Stimulated activated CD4-positive, alpha-beta T cell treated with anti-CD3 and anti-CD28 coated beads, Interleukin-4, amount 100 ng/mL, for 24 hours (primary cell): ENCODE measurements around the gene PNPLA2.

Experiments used
- DNase-seq: peaks from one replicate; pipeline ENCODE4 v3.0.0-alpha.2; 2020

PNPLA2 gene

DNA sequence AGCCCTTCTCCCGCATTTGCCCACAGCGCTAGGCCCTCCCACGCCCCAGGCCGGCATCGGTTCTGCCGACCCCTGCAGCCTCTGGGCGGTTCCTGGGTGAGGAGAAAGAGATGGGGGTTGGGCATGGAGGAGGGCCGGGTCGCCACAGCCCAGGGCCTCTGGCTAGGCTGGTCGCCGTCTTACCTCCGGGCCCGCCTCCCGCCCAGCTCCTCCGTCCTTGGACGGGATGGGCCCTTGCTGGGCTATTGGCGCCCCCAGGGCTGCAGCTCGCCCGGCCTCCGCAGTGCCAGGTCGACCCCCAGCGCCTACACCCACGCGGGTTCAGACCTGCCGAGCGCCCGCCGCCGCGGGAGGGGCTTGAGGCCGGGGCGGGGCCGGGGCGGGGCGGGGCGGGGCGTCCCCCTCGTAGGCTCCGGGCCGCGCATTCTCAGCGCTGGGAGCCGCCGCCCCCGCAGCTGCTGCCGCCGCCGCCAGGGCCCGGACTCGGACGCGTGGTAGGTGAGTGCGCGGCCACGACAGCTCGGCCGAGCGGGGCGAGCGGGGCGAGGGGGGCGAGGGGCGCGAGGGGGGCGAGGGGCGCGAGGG lies 13.9 kb downstream of the PNPLA2 start, which contains the start of gene CD151:
Gene CD151 (plus strand): TSS at position 424 of the 585 bp plus-strand sequence. CDS start 3,118 bp downstream, outside the sequence.
- DNase-seq: no peak

DNA sequence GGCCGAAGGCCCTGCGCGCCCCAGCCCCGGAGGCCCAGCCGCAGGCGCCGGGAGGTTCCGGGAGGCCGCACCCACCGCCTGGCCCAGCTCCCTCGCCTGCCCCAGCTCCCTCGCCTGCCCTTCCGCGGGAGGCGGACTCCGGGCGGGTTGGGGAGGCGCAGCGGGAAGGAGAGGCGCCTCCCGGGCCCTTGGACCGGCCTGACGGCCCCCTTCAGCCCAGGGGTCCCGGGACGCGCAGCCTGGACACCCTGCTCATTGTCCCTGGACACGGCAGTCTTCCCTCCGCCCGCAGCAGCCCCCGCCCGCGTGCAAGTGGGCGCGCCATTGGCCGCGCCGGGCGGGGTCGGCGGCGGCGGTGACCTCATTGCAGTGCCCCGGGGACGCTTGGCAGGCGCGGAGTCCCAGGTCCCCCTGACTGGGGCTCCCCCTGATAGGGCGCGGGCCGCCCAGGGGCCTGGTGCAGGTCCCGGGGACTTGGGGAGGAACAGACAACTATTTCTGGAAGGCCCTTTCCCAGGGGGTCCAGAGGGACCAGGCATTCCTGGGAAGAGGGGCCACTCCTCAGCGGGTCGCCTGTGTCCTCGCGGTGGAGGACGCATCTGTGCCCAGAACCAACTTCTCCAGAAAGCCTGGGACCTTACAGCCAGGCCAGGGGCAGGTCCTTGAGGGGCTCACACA lies 14.5 kb downstream of the PNPLA2 start:
- no peak for DNase-seq

DNA sequence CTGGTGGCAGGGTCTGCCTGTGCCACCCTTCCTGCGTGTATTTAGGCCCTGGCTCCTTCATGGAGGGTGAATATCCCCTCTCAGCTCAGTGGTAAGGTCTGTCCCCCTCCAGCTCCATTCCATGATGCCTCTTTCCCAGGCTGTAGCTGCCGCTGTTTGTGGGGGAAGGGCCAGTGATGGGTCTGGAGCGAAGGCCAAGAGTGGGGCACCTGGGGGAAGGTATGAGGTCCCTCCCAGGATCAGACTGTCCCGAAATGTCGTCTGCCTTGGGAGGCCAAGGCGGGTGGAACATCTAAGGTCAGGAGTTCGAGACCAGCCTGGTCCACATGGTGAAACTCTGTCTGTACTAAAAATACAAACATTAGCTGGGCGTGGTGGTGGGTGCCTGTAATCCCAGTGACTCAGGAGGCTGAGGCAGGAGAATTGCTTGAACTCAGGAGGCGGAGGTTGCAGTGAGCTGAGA lies 15.2 kb downstream of the PNPLA2 start:
- no peak for DNase-seq

DNA sequence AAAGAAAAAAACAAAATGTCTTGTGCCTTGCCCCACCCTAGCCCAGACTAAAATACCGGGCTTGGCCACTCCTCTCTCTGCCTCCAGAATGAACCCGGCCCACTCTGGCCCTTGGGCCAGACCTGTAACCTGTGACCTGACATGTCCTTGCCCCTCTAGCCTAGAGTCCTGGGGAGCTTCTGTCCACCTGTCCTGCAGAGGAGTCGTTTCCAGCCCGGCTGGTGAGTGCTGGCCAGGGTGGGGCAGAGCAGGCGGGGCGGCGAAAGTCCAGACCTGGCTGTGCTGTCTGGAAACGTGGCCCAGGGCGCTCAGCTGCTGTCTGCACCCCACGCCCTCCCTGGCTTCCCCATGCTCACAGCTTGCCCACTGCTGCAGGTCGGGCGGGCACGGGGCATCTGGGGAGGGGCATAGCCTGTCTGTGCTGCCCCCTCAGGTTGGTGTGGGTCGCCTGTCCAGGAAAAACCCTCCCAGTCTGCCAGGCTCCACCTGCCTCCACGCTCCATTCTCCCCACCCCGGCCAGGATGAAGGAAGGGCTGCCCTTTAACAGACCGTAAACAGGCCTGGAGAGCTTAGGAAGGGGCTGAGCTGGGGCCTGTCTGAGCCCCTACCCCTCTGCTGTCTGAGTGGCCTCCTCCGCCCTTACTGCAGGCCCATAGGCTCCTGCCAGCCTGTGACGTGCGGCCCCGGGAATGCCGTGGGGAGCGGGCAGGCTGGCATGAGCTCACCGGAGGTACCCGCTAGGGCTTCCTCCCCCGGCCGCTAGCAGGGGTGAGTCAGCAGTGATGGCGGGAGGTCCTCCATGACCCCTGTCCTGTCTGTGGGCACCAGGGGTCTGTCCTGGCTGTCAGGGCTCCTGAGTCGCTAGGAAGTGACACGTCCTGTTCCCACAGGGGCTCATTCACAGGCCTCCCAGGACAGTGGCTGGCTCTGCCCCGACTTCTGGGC lies 15.9 kb downstream of the PNPLA2 start:
- no peak for DNase-seq

DNA sequence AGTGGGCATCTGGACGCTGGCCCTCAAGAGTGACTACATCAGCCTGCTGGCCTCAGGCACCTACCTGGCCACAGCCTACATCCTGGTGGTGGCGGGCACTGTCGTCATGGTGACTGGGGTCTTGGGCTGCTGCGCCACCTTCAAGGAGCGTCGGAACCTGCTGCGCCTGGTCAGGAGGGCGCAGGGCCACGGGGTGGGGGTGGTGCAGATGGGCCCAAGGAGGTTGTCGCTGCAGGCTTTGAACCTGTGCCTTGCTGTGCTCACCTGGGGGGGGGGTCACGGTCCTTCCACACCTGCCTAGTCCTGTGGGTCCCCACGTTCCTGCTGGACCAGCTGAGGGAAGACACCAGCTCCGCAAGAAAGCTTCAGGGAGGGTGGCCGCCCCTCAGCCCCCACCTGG lies 17.6 kb downstream of the PNPLA2 start:
- DNase-seq: no peak

DNA sequence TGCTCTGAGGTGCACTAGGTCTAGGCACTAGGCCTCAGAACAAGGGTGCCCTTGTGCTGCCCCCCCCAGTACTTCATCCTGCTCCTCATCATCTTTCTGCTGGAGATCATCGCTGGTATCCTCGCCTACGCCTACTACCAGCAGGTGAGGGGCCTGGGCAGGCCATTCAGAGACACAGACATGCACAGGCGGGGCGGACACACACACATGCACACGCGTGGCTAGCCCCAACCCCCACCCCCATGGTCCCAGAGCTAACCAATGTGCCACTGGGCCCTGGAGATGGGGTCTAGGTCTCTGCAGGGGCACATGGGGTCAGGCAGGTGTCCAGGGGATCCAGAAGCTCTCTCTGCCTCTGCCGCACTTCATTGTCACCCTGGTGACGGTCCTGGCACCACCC lies 18.0 kb downstream of the PNPLA2 start:
- DNase-seq: no peak

DNA sequence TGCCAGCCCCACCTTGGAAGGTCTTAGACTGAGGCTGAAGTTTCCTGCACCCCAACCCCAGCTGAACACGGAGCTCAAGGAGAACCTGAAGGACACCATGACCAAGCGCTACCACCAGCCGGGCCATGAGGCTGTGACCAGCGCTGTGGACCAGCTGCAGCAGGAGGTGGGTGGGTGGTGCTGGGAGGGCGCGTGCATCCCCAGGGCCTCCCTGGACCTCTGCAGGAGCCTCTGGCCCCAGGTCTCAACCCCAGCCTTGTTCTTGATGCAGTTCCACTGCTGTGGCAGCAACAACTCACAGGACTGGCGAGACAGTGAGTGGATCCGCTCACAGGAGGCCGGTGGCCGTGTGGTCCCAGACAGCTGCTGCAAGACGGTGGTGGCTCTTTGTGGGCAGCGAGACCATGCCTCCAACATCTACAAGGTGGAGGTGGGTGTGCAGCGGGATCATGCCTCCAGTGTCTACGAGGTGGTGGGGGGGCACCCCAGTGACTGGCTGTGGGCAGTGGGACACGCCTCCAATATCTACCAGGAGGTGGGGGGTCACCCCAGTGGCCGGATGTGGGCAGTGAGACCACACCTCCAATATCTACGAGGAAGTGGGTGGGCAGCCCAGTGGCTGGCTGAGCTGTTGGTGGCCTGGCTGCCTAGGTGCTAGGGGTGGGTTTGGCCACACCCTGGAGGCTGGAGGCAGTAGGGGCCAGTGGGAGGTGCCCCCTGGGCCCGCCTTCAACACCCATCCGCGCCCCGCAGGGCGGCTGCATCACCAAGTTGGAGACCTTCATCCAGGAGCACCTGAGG lies 18.7 kb downstream of the PNPLA2 start:
- DNase-seq: no peak

DNA sequence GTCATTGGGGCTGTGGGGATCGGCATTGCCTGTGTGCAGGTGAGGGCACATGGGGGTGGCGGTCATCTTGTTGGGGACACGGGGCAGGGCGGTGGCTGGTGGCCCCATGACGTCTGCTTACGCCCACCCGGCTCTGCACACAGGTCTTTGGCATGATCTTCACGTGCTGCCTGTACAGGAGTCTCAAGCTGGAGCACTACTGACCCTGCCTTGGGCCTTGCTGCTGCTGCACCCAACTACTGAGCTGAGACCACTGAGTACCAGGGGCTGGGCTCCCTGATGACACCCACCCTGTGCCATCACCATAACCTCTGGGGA lies 19.2 kb downstream of the PNPLA2 start:
- no peak for DNase-seq

DNA sequence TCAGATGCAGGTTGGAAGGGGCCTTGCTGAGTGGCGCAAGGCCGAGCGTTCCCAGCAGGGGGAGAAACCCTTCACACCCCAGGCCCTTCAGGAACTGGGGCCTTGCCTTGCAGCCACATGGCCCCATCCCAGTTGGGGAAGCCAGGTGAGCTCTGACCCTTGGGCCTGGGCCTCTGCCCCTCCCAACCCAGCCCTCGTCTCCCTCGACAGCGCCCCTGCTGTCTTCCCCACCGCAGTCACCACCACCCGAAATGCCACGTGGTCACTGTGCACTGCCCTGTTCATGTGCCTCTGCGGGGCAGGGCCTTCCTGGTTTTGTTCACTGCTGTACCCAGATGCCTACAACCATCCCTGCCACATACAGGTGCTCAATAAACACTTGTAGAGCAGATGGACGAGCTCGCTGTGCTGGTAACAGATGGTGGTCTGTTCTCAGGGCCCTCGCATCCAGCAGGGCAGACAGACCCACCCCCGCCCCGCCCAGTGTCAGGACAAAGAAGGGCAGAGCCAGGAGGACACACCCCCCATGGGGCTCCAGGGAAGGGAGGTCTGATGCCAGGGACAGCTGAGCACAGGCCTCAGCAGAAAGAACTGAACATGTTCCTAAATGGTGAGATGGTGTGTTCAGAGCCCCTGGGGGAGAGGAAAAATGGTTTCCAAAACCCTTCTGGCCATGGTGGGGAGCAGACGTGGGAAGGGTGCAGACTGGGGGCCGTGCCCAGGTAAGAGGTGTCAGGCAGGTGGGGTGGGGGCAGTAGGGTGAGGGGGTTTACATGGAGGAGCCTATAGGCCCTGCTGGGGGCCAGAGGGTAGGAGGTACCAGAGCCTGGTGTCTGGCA lies 19.9 kb downstream of the PNPLA2 start:
- DNase-seq: no peak

DNA sequence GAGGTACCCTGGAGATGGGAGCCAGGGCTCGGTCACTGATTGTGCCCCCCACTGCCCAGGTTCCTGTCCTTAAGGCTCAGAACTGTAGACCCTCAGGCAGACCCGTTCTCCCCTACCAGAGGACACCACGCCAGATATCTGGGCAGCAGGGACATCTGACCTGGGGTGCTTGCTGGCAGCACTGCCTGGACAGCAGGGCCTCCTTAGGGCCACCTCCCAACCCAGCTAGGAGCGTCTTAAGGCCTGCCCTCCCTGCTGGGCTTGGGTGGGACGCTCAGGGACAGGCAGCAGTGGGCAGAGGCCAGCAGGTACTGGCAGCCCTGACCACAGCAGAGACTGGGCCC lies 20.5 kb downstream of the PNPLA2 start:
- no peak for DNase-seq

DNA sequence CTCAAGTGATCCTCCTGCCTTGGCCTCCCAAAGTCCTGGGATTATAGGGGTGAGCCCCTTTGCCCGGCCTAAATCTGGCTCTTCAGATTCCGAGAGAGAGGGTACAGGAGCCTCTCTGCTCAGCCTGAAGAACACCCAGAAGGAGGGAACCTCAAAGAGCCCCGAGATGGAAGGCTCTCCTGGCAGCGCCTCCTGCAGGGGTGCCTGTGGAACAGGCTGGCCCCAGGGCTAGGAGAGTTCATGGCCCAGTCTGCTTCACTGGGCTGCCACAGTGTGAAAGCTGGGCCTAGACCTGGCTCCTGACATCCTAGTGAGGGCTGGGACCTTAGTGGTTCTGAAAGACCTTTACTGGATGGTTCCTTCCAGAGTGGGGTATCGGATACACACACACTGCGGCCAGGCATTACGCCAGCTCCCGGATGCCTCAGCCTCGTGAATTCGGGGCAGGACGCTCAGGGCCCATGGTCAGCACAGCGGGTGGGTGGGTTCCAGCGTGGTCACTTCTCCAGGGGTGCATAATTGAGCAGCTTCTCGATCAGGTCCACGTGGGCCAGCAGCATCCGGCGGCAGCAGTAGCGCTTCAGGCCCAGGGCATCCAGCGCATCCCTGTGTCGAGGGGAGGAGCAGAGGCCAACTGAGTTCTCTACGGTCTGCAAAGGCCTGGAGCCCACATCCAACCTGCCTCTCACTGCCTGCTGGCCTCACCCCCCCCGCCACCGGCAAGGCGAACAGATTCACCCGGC lies 21.3 kb downstream of the PNPLA2 start:
- no peak for DNase-seq

DNA sequence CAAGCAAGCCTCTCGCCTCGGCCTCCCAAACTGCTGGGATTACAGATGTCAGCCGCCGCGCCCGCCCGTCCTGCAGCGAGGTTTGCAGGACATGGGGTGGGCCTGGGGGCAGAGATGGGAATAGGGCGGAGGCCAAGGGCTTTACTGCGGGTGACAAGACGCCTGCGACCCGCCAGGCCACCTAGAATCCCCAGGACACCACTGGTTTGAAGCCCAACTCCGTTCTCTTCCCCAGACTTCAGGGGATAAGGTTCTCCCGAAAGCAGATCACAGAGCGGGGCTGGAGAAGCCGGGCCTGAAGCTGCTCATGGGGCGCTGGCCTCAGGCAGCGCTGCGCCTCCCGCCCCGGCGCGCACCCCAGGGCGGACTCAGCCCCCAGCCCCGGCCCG lies 23.3 kb downstream of the PNPLA2 start:
- DNase-seq: no peak

DNA sequence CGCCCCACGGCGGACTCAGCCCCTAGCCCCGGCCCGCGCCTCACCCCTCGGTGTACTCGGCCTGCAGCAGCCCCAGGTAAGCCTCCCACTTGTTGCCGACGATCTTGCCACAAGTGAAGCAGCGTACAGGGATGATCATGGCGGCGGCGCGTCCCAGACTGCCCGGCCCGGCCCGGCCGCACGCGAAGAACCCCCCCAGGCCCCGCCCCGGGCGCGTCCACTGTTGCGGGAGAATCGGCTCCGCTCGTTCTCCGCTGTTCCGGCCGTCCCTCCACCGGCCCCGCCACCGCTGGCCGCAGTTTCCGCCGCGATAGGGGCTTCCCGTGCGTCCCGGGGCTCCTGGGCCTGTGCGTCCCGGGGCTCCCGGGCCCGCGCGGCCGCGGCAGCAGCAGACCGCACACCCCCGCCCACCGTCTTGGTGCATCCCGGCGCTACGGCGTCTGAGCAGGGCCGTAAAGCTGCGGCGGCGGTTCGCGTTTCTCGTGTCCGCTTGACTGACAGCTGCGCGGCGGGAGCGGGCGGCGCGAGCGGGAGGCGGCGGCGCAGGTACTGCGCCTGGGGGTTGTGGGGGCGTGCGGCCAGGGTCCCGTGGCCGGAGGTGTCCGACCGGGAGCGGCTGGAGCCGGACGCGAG lies 23.8 kb downstream of the PNPLA2 start, which contains the start of the genes POLR2L and TSPAN4:
Gene POLR2L (minus strand): TSS at position 160 of the 633 bp plus-strand sequence. CDS start 21 bp downstream, at position 139.
Gene TSPAN4 (plus strand): TSS at position 483 of the 633 bp plus-strand sequence. CDS start 7,453 bp downstream, outside the sequence.
- peak; percentile 89 for DNase-seq

DNA sequence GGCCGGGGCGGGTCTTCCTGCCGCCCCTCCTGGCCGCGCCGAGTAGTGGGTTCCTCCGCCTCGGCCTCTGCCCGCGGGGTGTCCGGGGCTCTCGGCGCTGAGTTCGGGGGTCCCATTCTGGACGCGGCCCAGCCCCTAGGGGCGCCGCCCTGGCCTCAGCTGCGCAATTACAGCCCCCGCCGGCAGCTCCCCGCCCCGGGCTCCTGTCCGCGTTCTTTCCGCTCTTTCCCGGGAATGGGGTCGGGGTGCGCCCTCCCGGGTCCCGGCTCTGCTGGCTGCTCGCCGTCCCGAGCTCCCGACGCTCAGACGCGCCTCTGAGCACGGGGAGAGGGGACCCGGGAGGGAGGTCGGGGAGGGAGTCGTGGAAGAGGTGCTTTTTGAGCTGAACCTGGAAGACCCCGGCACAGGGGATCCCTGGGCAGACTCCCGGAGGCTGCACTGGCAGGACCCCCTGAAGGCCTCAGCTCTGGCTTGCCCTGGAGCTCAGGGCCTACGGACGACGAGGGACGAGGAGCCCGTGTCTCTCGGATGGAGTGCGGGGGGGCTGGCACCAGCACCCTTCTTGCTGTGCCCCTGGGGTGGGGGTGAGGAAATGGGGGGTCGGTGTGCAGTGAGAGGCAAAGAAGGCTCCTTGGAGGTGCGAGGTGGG lies 24.5 kb downstream of the PNPLA2 start:
- DNase-seq: no peak

DNA sequence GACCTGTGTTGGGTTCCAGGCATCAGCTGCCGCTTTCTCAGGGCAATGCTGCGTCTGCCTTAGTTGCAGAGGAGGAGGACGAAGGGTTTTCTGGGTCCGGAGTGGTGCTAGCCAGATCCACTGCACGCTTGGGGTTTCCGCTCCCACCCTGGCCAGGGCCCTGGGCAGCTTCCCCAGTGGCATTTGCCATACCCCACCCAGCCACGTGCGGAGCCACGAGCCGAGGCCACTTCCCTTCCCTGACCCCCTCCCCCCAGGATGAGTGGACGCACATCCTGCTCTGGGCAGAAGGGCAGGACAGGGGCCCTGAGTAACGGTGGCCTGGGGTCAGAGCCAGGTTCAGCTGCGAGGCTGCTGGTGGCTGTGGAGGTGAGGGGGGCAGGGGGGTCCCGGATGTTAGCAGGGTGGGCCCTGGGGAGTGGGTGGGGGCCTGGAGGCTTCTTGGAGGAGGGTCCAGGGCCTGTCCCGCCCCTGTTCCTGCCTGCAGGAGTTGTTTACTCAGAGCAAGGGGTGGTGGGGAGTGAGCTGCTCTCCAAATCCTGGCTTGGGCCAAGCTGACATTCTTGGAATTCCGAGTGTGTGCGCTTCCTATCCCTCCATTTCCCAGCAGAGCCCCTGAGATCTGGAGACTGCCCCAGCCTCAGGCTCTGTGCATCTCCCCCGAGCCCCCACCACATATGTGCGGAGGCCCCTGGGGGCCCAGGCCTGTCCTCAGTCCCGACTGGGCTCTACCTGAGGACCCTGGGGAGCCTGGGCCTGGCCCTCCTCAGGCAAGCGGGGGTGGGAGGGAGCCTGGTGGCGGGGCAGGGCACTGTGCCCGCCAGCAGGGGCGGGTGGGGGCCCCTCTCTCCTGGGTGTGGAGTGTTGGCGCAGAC lies 25.3 kb downstream of the PNPLA2 start:
- DNase-seq: no peak

DNA sequence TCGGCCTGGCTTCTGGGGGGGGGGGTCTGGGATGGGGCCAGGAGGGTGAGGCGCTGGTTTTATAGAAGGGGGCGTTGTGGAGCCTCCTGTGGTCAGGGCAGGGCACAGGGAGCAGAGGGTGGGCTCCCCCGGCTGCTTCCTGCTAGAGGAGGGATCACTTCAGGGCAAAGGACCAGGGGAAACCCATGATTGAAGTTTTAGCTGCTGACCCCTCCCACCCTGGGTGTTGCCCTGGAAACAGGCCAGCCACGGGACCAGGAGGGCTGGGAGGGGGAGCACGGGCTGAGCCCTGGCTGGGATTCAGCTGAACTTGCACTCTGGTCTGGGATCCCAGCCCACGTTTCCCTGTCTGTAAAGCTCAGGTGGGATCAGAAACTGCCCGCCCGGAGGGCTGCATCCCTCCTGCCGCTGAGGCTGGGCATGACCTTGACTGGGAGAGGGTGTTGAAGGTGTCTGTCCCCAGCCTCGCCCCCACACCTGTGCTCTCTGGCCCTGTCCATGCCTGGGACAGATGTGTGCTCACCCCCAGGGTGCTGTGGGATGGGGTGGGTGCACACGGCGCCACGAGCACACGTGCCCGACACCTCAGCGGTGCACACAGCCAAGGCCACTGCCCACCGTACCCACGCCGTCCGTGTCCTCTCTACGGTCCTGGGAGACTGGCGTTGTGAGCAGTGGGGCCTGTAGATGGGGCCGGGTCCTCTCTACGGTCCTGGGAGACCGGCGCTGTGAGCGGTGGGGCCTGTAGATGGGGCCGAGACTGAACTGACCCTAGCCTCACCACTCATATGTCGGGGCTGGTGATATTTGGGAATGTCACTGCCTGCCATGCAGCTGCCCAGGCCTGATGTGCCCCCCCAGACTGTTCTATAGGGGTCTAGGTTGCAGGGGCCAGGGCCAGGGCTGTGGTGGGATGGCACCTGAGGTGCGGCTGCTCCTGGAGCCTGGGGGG lies 26.3 kb downstream of the PNPLA2 start:
- no peak for DNase-seq

DNA sequence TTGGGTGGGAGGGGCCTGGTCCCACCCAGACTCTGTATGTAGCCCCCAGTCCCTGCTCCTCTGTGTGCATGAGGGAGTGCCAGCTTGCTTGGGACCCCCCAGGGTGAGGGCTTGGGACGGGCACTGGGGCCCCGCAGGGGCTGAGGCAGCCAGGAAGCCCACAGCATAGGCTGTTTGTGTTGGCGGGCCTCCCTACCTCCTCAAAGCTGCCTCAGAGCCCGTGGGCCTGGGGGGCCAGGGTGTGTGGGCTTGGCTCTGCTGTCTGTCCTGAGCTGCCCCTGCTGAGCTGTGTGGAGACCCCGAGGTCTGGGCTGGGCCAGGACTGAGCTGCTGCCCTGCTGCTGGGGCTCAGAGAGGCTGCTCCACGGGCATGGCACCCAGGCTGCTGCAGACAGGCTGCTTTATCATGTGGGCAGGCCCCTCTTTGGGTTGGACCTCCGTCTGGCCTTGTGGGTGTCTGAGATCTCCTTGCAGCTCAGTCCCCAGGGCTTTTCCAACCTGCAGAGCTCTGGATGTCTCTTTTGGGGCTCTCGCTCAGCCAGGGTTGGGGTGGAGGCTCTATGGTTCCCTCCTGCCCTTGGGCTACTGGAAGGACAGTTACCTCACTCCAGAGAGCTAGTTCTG lies 27.3 kb downstream of the PNPLA2 start:
- no peak for DNase-seq
